ENCODE data around the gene NRG3. TPM values are rescaled to one million over a fixed set of nuclear protein-coding genes. Genes with fewer than 3 reads are reported as not detected.
A peak's percentile ranks its signal among the peaks of the same experiment; 100 is the strongest.
"Not testable (repeated sequence)": the region's sequence is repeated elsewhere in the genome, so short reads cannot be mapped to it uniquely, and the experiment has no call there.

Gene NRG3
- total RNA-seq, 1 experiment from 2014 or later, result 0.08 TPM

- DNase-seq (ENCODE audit: low read depth, low spot score) (no peak), ATAC-seq (0 out of 2 replicates have a peak, but pooled peaks have one; percentile 27)
- Histone ChIP-seq H3K9me3 (ENCODE audit: control insufficient read depth, insufficient read depth, low read depth, low read length) (no peaks in the 10 kb centered on the region), H3K4me3 (ENCODE audit: low read depth in 2 of 2, low read length in 2 of 2) (no peak overlapping the region), H3K4me1 (ENCODE audit: control insufficient read depth, insufficient read depth, low read length) (0 out of 2 replicates have a peak, but pooled peaks cover 3% of the 10 kb centered on the region), H3K36me3 (ENCODE audit: control insufficient read depth, insufficient read depth, low read length) (no peaks in the 10 kb centered on the region), H3K27ac (ENCODE audit: low read length) (peak overlapping the region; percentile 55; the same call in 1 of the 2 replicates), H3K27me3 (ENCODE audit: control insufficient read depth, insufficient read depth, low read length) (no peaks in the 10 kb centered on the region)
- in situ Hi-C loops (cut with HindIII; ENCODE audit: low pct_unique_long_range_greater_than_20kb, low sequenced_read_pairs), result no loop called here
- BruUV-seq (replicated peaks), result no TSS peak
- ChIA-PET CTCF (no interaction called here), POLR2A (no interaction called here)
- TF ChIP-seq CTCF (IDR thresholded peaks at IDR 0.05), result no peak
- intact Hi-C loops (cut with micrococcal nuclease; ENCODE audit: unreplicated experiment), result no loop called here
Measured at GRCh38 chr10:82981137-82981723, 1106.2 kb downstream of the NRG3 start.

GRCh38 chr10:82982110-82982608, 1107.2 kb downstream of the NRG3 start:
- POLR2A ChIA-PET, result no interaction called here
- Histone ChIP-seq H3K4me3 (ENCODE audit: low read depth in 2 of 2, low read length in 2 of 2) (no peak overlapping the region), H3K36me3 (ENCODE audit: control insufficient read depth, insufficient read depth, low read length) (no peaks in the 10 kb centered on the region), H3K27me3 (ENCODE audit: control insufficient read depth, insufficient read depth, low read length) (no peaks in the 10 kb centered on the region), H3K4me1 (ENCODE audit: control insufficient read depth, insufficient read depth, low read length) (0 out of 2 replicates have a peak, but pooled peaks cover 3% of the 10 kb centered on the region), H3K9me3 (ENCODE audit: control insufficient read depth, insufficient read depth, low read depth, low read length) (no peaks in the 10 kb centered on the region), H3K27ac (ENCODE audit: low read length) (peak overlapping the region; percentile 48)
- intact Hi-C loops (cut with micrococcal nuclease; ENCODE audit: unreplicated experiment) (no loop called here), in situ Hi-C loops (cut with HindIII; ENCODE audit: low pct_unique_long_range_greater_than_20kb, low sequenced_read_pairs) (no loop called here)
- CTCF ChIA-PET, result no interaction called here
- TF ChIP-seq CTCF (IDR thresholded peaks at IDR 0.05) (no peak), POLR2AphosphoS5 (IDR thresholded peaks at IDR 0.05; ENCODE audit: low read depth, low read length) (no peak), SIN3A (IDR thresholded peaks at IDR 0.05; ENCODE audit: borderline replicate concordance, insufficient read depth, low read depth, low read length) (no peak)
- peak; percentile 95 for ATAC-seq
- no TSS peak for BruUV-seq (replicated peaks)
- peak; percentile 72 for DNase-seq (ENCODE audit: low read depth, low spot score)

- DNase-seq (ENCODE audit: low read depth, low spot score) (no peak), ATAC-seq (no peak)
- POLR2A ChIA-PET, result no interaction called here
- Histone ChIP-seq H3K36me3 (ENCODE audit: control insufficient read depth, insufficient read depth, low read length) (no peaks in the 10 kb centered on the region), H3K4me1 (ENCODE audit: control insufficient read depth, insufficient read depth, low read length) (0 out of 2 replicates have a peak, but pooled peaks cover 3% of the 10 kb centered on the region), H3K4me3 (ENCODE audit: low read depth in 2 of 2, low read length in 2 of 2) (no peak overlapping the region), H3K9me3 (ENCODE audit: control insufficient read depth, insufficient read depth, low read depth, low read length) (no peaks in the 10 kb centered on the region), H3K27ac (ENCODE audit: low read length) (no peak overlapping the region), H3K27me3 (ENCODE audit: control insufficient read depth, insufficient read depth, low read length) (no peaks in the 10 kb centered on the region)
- in situ Hi-C loops (cut with HindIII; ENCODE audit: low pct_unique_long_range_greater_than_20kb, low sequenced_read_pairs) (no loop called here), intact Hi-C loops (cut with micrococcal nuclease; ENCODE audit: unreplicated experiment) (no loop called here)
- no TSS peak for BruUV-seq (replicated peaks)
- TF ChIP-seq SIN3A (IDR thresholded peaks at IDR 0.05; ENCODE audit: borderline replicate concordance, insufficient read depth, low read depth, low read length) (no peak), CTCF (IDR thresholded peaks at IDR 0.05) (no peak), TCF7L2 (IDR thresholded peaks at IDR 0.05; ENCODE audit: low read depth, low read length) (no peak), POLR2AphosphoS5 (IDR thresholded peaks at IDR 0.05; ENCODE audit: low read depth, low read length) (no peak), REST (IDR thresholded peaks at IDR 0.05; ENCODE audit: insufficient read depth in 1 of 2, low read depth in 2 of 2, low read length in 1 of 2) (no peak)
- CTCF ChIA-PET, result no interaction called here
Measured at GRCh38 chr10:82986216-82986615, 1111.2 kb downstream of the NRG3 start.

- H3K9me3 ChIP-seq (ENCODE audit: control insufficient read depth, insufficient read depth, low read depth, low read length); H3K27ac ChIP-seq (ENCODE audit: low read length); BruUV-seq (replicated peaks); H3K4me3 ChIP-seq (ENCODE audit: low read depth in 2 of 2, low read length in 2 of 2); in situ Hi-C loops (cut with HindIII; ENCODE audit: low pct_unique_long_range_greater_than_20kb, low sequenced_read_pairs); H3K27me3 ChIP-seq (ENCODE audit: control insufficient read depth, insufficient read depth, low read length); H3K36me3 ChIP-seq (ENCODE audit: control insufficient read depth, insufficient read depth, low read length); DNase-seq (ENCODE audit: low read depth, low spot score); ATAC-seq; CTCF ChIA-PET; POLR2A ChIA-PET; H3K4me1 ChIP-seq (ENCODE audit: control insufficient read depth, insufficient read depth, low read length); intact Hi-C loops (cut with micrococcal nuclease; ENCODE audit: unreplicated experiment): not testable (repeated sequence)
Measured at GRCh38 chr10:83006479-83006878, 1131.5 kb downstream of the NRG3 start.

Measured in Panc1 (cell line).